Measurements from ENCODE around the gene DEFB113.
"Not testable (repeated sequence)": the region's sequence is repeated elsewhere in the genome, so short reads cannot be mapped to it uniquely, and the experiment has no call there.

The DEFB113 gene, protein sequence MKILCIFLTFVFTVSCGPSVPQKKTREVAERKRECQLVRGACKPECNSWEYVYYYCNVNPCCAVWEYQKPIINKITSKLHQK

DNA sequence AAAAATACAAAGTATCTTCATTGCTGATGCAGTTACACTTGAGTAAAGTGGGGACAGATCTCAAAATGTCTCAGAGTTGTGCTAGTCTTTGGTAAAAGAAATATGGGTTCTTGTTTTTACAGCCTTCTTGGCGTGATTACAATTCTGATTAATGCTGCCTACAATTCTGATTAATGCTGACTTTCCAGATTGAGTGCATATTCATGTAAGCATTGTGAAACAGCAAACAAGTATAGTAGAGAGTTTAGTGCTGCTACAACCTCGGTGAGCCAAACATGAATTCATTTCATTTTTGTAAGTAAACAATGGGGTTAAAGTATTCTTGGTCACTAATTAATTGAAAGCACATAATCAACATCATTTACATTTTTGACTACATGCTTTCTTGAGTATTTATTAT, at the start of gene DEFB113:
TSS of gene DEFB113 (minus strand) at position 21 of the 400 bp plus-strand sequence. CDS start at position 21, 0 bp downstream.
- DNase-seq (ENCODE audit: low read depth) = no peak

DNA sequence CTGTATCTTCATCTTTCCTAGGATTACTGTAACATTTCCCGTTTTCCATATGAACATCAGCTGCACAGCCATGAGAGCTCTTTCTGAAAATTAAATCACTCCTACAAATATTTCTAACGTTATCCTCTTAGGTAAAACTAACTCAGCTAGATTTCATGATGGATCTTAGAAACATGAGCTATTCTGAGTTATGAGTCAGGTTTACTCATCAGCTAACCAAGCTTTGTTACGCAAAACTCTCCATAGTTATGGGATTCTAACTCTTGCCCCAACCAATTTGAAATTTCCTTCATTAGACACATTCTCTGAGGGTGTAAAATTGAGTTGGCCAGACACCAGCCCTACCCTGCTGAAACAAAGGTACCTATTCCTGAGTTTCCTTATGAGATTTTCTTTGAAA, 38.4 kb upstream of the DEFB113 start:
- DNase-seq (ENCODE audit: low read depth) = no peak

DNA sequence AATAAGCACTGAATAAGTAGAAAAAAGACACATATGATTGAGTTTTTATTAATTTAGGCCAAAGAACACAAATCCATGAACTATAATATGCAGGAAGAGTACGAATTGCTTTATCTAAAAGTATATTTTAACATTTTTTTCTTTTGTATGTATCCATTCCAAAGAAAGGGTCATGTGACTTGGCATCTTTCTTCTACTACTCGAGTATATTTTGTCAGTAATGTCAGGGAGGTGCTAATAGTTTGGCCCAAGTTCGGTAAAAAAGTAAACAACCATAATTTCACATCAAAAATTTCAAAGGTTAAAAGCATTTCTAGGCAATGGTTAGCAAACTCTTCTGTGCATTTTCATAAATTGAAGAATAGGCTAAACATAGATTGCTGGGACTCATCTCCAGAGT, 33.7 kb upstream of the DEFB113 start:
- DNase-seq (ENCODE audit: low read depth) = no peak

DNA sequence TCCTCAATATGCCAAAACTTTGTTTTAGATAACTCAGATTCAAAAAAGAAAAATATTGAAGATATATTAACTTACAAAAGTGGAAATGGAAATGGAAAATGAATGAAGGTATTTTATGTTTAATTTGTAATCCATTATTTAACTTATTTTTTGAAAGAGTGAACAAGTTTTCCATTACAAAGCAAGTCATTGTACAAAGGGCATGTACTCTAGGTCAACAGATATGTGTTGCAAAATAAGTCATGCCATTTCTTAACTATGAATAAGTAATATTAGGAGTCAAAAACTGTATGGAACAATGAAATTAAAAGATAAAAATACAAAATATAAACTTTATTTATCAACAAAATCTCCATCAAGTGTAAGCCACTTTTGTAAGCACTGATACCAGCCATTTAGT, 25.9 kb upstream of the DEFB113 start:
- DNase-seq (ENCODE audit: low read depth) = no peak

DNA sequence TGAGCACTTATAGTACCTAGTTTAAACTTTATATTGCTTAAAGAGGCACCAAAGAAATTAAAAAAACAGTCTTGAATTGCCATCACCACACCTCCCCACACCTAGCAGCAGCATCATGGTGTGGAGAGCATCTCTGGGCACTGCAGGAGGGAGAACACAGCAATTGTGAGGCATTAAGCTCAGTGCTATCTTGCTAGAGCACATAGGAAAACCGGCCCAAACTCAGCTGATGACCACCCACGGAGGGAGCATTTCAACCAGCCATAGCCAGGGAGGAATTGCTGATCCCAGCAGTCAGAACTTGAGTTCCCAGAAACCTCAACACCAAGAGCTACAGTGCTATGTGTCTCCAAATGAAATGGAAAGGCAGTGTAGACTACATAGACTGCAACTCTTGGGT, 19.5 kb upstream of the DEFB113 start:
- no peak for DNase-seq (ENCODE audit: low read depth)

DNA sequence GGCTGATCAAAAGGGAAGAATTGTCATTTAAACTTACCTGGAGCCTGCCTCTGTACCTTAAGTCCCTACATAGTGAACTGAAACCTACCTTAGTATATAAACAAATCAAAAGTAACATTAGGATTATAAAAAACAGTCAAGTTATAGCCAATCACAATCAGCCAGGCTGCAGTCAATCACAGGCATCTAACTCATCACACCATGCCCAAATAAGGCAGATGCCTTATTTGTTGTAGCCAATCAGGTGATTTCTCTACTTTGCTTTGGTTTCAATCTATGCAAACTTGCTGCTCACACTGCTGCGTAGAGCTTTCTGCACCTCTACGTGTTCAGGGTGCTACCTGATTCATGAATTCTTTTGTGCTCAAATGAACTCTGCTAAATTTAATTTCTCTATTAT, 18.3 kb upstream of the DEFB113 start:
- no peak for DNase-seq (ENCODE audit: low read depth)

DNA sequence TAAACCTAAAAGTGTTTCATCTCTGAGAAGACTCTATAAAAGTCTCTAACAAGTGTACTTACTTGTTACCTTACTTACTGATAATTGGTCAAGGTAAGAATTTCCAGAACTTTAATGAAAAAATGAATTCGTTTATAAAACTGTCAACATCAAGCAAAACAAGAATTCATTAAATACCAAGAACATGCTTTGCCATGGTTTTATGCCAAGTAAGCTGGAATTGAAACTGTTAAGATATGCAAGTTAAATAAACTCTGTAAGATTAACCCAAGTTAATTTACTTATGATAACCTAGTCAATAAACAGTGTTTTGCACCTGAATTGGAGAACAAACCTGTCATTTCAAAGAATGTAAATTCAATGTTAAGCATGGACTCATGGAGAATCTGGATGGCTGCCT, 17.1 kb upstream of the DEFB113 start:
- DNase-seq (ENCODE audit: low read depth) = no peak

DNA sequence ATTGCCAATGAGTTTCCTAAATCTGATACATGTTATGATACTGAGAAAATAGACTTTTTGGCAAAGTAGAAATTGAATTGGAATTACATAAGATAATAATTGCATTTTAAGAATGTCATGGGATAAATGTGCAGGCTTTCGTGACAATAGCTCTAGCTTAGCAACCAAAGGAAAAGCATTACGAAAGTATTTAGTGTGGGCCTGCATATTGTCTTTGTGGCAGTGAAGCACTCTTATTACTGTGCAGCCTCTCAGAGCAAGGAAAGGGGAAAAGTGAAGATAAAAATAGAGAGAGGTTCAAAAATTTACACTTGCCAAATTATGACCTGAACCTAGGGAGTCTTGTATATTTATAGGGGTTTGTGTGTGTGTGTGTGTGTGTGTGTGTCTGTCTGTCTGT, 12.6 kb upstream of the DEFB113 start:
- DNase-seq (ENCODE audit: low read depth) = no peak

DNA sequence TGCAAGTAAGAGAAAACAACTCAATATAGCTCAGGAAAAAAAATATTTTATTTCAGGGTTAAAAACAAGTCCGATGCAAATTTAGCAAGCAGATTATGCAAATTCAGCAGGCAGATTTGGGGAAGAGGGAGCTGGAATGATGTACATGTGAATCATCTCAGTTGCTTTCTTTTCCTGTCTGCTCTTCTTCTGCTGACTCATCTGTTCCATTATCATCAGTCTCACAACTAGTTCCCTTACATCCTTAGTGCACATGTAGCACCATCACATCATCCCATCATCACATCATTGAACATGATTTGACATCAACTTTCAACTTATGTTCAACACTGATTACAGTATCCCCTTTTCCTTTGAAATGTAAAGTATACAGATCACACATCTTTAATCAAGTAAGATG, 11.5 kb upstream of the DEFB113 start:
- no peak for DNase-seq (ENCODE audit: low read depth)

DNA sequence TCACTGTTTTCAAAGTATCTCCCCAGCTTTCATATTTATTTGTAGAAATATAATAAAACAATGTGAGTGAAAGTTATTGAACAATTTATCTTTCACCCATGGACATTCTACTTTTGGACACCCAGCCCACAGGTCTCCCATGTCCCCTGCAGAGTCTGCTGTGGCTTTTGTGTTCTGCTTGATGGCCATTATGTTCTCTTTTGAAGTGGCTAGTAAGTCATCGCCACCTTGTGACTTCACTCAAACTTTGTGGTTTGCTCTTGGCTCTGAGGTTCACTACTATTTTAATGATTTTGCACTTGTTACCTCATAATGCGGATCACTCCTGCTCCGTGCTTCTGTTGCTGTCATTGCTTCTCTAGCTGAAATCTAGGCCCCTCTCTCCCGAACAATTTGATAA, 10.2 kb upstream of the DEFB113 start:
- DNase-seq (ENCODE audit: low read depth) = no peak

DNA sequence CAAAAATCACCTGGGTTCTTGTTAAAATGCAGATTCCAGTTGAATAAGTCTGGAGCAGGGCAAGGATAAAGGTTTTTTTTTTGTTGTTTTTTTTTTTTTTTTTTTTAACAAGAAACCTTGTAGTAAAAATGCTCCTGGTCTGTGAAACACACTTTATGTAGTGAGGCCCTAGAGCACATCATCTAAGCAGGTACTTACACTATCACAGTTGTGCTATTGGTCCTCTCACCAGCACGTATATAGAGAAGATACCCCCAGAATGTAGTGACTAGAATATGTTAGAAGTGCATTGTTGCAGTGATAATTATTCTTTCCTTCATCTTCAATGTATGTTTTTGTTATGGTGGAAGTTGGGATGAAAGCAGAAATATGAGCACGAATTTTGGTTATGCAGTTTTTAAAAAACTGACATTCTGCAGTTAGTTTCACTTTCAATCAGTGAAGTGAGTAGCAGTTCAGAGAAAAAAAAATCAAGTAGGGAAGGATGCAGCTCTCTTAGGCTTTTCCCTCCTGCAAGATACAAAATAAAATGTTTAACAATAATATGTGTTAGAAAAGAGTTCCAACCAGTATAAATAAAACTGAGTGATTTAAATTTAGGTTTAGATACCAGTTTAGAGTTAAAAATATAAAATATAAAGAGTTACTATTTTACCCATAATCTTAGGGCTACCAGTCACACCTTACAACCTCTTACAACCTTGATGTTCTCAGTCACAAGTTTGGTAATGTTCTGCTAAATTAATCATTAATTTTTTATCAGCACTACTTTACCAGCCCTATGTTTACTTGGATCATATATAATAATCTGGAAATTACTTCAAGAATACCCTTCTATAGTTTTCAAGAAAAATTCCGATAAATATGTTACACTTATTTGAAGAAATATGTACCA, 9.2 kb upstream of the DEFB113 start:
- DNase-seq (ENCODE audit: low read depth) = no peak

DNA sequence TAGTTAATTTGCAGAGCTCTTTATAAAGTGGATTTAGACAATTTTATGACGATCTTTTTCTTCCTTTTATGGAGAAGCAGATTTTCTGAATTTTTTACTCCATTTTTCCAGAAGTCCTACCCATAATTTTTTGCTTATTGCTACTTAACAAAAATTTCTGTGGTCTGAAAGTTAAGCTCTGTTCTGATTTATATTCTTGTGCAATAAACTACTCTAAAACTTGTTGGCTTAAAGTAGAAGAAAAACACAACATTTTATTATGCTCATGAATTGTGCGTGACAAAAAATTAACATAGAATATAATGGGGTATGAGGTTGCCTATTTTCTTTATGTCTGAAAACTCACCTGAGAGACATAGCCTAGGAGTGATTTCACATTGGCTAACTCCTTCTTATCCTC, 2.6 kb downstream of the DEFB113 start:
- DNase-seq (ENCODE audit: low read depth) = no peak

DNA sequence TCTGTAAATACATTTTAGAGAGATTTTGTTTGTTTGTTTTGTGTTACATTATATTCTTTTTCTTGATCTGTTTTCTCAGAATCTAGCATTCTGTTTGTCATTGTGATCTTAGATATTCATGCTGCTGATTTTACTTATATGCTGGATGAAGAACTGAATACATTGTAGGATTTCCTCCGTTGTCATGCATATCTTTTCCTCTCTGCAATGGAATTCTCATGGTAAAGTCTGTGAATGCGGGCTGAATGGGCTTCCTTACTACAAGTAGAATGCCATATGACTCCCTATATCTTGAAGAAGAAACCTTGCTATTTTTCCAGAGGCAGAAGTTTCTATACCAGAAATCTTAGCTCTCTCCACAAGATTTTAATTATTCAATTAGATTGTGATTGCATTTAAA, 3.1 kb downstream of the DEFB113 start:
- DNase-seq (ENCODE audit: low read depth) = no peak

DNA sequence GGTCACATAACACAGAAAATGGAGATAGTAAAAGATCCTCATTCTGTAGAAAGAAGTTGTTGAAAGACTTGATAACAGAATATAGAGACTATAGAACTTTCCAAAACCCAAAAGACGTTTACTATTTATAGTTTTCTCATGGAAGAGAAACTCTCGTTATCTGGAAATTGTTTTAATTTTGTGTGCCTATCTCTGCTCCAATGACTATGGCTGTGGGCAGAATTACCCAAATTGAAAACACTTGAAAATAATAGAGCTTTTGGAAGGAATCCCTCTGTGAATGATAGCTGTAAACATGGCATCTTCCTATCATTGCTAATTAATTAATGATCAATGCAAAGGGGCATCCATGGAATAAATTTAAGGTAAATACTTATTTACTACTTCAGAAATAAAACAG, 5.4 kb downstream of the DEFB113 start, which contains the start of gene DEFB114:
TSS of gene DEFB114 (minus strand) at position 101 of the 400 bp plus-strand sequence. CDS start at position 42, 59 bp downstream.
- no peak for DNase-seq (ENCODE audit: low read depth)

DNA sequence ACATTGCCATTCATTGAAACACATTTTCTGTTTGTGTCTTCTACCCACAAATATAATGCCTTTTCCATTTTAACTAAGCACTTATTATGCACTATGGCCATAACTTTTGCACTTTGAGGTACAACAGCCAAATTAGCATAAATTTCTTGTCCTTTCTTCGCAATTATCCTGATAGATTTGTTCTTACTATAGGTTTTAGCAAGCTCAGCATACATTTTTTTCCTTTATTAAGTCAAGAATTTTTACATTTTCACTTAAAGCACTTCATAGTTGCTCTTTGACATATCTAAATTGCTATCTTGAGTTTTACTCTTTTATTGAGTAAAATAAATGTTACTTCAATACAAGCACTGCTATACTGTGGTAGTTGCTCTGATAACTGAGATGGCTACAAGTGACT, 11.2 kb downstream of the DEFB113 start:
- no peak for DNase-seq (ENCODE audit: low read depth)

DNA sequence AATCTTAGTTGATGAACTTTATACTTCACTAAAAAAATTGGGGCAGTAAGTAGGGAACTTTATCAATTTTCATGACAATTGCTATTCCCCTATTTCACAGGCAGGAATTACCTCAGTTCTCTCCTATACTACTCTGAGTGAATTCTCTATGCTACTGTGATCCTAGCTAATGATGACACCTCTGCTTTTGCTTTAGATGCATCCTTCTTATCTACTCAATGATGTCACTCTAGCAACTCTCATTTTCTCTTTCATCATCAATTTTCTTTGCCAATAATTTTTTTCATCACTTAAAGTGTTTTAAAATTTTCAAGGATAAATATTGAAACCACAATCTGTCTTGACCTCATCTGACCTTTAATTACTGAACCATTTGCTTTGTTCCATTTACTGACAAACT, 13.6 kb downstream of the DEFB113 start:
- no peak for DNase-seq (ENCODE audit: low read depth)

DNA sequence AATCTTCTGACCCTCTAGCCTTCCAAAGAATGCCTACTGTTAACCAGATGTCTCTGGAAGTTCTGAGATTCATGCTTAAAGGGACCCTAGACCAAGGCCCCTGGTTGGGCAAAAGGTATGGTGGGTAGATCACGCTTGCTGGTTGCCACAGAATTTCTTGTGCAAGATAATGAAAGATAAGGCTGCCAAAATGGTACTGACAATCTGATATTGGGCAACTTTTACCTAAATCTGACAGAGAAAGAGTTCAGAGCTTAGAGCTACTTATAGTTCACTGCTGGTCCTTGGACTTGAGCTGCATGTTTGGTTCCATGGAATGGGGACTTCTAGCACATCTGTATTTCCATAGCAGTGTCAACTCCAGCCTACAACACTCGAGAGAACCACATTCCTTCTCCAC, 17.5 kb downstream of the DEFB113 start:
- no peak for DNase-seq (ENCODE audit: low read depth)

DNA sequence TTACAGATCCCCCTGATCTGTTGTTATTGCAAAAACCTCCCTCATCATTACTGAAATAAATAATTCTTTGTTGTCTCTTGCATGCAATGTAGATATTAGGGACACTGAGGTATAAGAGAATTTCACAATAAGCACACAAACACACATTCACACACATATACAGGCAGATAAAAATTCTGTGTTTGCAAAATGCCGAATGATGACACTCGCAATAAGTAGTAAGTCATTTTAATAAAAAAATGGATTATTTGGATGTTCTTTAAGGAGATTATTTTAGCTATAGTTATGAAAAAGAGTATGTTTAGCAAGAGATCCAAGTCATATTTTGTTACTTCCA, 19.0 kb downstream of the DEFB113 start:
- no peak for DNase-seq (ENCODE audit: low read depth)

DNA sequence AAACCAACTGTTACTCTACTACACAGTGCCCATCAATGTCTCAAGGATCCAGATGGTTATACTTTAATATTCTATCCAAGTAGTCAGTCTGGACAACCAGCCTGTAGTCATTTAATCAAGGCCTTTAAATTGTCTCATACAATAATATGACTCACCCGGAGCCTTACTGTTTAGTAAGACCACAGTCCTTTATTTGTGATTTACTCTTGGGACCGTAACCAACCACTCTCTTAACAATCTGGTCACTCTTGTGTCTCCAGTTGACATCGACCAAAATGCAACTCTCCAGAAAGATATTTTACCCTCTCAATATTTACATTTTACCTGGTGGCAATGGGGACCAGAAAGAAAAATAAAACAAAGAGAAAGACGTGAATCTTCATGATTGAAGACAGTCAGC, 20.4 kb downstream of the DEFB113 start:
- DNase-seq (ENCODE audit: low read depth) = no peak

DNA sequence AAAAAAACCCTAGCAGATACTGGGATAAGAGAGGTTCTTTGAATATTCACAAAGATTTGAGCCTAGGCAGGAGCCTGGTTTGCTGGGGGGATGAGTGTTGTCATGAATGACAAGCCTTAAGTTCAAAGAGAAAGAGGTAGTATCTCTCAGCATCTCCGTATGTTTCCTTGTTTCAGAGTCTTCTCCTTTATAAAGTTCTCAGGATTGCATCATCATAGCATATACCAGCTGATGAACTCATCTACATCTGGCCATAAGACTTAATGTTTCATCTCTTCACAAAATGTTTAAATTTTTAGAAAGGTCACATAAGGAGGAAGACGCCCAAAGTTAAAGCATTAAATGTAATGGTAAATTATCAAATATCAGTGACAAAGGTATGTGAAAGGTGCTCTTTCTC, 22.6 kb downstream of the DEFB113 start:
- no peak for DNase-seq (ENCODE audit: low read depth)

DNA sequence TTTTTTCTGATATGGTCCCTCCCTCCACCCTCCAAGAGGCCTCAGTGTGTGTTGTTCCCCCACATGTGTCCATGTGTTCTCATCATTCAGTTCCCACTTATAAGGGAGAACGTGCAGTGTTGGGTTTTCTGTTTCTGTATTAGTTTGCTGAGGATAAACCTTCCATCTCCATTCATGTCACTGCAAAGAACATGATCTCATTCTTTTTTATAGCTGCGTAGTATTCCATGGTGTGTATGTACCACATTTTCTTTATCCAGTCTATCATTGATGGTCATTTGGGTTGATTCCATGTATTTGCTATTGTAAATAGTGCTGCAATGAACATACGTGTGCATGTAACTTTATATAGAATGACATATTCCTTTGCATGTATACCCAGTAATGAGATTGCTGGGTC, 25.4 kb downstream of the DEFB113 start:
- not testable (repeated sequence) for DNase-seq (ENCODE audit: low read depth)

DNA sequence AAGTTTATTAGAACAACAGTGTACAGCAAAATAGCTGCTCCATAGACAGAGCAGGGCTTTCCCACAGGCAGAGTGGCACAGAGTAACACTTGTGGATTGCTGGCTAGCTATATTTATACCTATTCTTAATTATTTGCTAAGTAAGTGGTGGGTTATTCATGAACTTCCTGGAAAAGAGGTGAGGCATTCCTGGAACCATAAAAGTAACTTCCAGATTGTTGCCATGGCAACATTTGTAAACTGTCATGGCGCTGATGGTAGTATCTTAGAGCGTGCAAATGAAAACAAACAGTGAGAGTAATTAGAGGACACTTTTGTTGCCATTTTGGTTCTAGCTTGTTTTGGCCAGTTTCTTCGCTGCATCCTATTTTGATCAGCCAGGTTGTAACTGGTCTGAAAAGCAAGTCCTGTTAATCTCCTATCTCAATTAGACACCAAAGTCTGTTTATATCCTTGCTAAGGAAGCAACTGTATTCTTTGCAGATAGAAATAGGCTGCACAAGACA, 29.4 kb downstream of the DEFB113 start:
- DNase-seq (ENCODE audit: low read depth) = no peak

DNA sequence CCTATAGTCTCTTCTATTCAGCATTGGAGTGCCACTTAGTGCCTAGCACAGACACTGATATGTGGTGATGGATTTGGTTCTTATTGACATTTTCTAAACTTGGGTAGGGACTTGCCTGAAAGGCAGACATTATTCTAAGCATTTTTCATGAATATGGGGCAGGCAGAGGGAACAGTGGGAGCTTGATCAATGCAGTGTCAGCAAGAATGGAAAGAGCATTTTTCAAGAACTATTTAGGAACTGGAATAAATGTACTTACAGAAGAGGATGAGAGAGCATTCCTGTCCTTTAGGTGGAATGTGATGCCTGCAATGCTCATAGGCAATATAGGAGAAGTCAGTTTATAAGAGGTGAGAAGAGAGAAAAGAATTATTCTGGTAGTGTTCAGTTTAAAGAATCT, 31.6 kb downstream of the DEFB113 start:
- DNase-seq (ENCODE audit: low read depth) = no peak

DNA sequence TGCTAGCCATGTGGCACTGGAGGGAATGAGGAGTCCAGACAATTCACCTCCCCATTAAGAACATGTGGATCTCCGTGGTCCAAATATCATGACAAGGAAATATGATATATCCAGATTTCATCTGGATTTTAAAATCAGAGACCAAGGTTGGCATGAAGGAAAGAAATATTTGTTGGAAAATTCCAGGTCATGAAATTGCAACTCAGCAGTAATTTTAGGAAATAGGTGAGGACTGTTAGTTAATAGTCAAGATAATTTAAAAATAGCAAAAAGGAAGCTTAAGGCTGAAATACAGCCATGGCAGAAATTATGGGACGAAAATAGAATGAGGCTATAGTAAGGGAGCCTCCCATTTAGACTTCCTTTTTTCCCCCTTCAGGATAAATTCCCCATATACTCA, 32.4 kb downstream of the DEFB113 start:
- no peak for DNase-seq (ENCODE audit: low read depth)

Measured in stimulated activated CD8-positive, alpha-beta memory T cell treated with anti-CD3 and anti-CD28 coated beads, Interleukin-7, amount 100 ng/mL, for 24 hours (primary cell).